ENCODE data around the gene HCRT.
"Not testable (repeated sequence)": the region's sequence is repeated elsewhere in the genome, so short reads cannot be mapped to it uniquely, and the experiment has no call there.

The HCRT gene

DNA sequence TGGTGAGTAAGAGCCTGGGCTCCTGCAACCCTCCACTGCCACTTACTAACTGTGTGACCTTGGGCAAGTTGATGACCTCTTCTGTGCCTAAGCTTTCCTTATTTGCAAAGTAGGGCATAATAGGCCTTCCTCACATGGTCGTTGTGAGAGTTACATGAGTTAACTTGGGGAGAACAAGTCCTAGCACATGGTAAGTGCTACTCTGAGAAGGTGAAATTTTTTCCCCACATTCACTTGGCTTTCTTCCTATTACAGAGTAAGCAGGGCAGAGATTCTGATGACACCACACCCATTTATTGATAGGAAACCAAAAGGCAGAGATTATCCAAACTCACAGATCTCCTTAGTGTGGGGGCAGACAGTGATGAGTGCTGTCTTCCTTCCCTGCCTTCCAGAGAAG, 5.9 kb downstream of the HCRT start:
- DNase-seq, result no peak

DNA sequence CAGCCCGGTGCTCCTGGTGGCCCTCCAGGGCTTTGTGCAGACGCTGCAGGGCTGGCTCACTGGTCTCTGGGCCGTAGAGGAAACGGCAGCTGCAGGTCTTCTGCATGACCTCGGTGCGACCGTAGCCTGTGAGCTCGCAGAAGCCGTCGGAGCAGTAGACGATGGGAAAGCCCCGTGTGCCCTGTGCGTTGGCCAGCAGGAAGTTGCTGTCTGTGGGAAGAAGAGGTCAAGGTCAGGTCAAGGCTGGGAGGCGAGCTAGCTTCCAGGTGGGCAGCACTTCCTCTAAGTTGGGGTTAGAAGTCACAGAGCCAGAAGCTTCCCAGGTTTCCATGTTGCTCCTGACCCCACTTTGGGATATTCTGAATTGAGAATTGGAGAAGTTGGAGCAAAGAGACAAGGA, 6.4 kb downstream of the HCRT start:
- DNase-seq, result peak; percentile 49

DNA sequence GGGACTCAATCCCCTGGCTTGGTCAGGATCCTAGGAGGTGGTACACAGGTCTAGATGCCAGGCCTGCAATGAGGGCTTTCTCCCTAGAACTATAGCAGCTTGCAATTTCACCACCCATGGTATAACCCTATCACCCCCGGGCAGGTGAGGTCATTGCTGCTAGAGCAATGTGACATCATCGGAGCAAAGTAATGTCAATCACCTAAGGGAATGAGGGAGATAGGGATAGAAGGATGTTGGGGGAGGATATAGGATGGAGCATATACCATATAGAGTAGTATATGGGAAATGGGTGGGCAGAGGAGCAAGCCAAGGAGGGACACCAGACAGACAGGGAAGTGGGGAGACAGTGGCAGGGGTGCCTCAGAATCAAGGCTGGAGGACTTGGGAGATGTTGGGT, 7.6 kb downstream of the HCRT start:
- no peak for DNase-seq

DNA sequence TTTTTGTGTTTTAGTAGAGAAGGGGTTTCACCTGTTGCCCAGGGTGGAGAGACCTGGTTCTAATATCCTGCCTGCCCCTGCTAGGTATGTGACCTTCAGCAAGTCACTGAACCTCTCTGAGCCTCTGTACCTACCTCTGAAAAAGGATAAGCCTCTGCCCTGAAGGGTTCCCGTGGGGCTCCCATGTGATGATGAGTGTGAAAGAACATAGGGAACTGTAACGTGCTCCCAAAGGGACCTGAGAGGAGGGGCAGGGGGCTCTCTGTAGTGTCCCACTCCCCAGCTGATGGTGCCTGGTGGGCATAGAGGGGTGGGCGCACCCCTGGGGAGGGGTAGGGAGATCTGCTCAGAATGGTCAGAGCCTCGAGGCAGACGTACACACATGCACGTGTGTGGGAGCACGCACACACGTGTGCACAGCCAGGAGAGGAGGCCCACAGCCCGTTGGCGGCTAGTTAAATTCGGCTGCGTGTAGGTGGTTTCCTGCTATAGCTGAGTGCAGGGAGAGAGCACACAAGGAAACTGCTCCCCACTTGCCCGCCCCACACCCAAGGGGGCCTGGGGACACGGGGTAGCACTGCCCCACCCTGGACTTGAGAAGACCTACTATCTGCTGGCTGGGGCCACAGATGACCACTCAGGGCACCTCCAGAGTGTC, 11.0 kb downstream of the HCRT start:
- no peak for DNase-seq

DNA sequence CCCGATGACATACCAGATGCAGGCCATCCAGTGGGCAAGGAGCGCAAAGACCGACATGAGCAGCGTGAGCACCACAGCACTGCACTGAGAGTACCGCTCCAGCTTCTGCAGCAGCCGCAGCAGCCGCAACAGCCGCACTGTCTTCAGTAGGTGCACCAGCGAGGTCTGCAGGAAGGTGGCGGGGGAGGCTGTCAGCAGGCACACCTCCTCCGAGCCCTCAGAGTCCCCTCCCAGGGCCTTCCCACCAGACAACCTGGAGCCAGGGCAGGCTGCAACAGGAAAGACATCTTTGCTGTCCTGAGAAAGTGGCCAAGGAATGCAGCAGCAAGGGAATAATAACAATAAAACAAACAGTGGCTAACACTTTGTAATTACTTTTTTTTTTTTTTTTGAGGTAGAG, 13.4 kb downstream of the HCRT start:
- no peak for DNase-seq

DNA sequence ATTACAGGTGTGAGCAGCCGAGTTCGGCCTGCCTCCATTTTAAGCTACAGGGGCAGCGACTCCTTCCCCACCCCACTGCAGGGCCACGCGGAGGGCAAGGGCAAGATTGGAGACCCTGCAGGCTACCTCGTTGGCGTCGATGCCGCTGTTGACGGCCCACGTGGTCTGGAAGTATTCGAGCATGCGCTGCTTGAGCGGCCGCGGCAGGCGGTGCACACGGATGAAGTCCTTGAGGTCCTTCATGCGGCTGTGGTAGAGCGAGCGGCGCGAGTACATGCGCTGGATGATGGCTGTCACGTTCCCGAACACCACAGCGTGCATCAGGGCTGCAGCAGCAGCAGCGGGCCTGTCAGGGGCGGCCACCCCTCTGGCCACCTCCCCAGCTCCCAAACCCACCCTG, 15.9 kb downstream of the HCRT start:
- no peak for DNase-seq

DNA sequence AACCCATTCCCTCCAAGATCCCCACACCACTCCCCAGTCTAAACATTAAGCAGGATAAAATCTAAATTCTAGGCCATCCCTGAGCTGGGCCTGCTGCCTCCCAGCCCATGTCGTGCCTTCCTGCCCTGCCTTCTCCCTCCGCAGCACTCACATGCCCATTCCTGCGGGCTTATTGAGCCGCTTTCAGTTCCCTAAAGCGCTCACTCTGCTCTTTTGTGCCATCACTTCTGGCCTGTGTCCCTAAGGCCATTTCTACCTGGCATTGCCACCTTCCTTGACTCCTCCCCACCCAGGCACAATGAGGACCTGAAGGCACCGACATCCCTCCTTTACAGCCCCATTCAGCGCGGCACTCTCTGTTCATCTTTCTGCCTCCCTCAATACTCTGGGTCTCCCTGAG, 17.4 kb downstream of the HCRT start:
- DNase-seq, result no peak

DNA sequence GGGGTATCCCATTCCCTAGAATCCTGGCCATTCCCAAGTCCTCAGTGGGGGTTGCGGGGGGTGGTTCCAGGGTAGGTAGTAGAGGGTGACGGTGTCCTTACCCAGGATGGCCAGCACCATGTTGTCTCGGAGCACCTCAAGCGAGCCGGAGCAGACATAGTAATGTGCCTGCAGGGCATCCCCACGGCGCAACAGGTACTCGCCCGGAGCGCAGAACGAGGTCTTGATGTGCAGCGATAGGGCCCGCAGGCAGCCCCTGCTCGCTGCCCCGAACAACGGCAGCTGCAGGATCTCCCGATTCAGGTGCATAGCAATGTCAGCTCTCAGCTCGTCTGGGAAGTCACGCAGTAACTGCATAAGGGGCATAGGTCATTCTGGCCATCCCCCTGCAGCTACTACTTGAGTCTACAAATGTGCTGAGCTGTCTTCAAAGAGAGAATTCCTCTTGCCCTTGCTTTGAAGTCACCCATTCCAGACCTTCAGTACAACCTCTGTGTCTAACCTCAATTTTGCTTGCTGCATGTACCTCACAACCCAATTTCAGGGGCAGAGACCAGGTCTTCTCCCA, 19.0 kb downstream of the HCRT start:
- DNase-seq, result no peak

DNA sequence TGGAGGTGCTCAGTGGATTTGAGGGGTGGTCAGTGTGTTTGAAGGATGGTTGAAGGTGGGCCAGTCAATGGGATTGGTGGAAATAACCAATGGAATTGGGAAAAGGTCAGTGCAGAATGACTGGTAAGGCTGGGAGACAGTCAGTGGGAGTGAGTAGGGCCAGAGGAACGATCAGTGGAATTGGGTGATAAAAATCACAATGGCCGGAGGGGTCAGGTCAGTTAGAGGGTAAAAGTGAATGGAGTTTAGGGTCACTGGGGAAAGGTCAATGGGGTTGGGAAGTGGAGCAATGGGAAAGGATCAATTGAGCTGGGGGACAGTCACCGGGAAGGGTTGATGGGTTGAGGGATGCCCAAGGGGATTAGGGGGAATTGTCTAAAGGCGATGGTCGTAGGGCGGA, 19.5 kb downstream of the HCRT start:
- no peak for DNase-seq

DNA sequence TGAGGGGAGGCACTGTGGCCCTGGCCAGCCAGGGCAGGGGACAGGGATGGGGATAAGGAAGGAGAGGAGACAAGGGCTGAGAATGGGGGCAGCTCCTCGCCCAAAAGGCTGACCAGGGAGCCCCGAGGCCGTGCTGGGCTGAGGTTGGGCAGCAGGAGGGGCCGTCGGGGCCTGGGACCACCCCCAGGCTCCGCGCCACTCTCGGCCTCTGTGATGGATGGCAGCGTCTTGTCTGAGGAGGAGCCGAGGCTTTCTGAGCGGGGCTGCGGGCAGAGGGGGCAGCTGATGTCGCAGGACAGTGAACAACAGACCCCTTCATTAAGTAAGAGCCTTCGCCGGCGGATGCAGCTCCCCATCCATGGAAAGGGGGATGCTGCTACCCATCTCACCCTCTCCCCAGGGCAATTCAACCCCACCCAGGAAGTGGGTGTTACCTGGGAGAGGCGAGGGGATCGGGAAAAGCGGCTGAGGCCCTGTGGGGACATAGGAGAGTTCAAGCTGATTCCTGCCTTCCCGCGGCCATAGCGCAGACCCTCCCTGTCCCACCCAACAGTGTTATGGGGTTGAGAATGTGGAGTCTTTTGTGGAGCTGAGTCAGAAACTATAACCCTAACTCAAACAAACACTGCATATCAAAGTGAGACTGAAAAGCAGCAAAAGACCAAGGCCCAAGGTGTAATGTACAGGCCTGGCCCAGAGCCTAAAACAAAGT, 21.4 kb downstream of the HCRT start:
- no peak for DNase-seq

DNA sequence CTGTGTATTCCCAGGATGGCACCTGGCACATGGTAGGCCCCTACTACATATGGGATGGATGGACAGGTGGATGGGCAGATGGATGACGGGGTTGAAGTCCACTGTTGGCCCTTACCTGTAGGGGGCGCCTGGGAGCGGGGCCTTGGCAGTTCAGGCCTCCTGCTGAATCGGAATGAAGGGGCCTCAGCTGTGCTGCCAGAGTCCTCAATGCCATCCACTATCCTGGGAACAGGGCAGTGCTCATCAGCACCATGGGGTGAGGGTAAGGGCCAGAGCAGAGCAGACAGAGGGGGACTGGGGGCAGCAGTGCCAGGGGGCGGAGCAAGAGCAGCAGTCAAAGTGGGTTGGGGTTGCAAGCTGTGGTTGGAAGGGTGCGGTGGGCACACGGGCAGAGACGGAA, 22.1 kb downstream of the HCRT start:
- DNase-seq, result peak; percentile 67

DNA sequence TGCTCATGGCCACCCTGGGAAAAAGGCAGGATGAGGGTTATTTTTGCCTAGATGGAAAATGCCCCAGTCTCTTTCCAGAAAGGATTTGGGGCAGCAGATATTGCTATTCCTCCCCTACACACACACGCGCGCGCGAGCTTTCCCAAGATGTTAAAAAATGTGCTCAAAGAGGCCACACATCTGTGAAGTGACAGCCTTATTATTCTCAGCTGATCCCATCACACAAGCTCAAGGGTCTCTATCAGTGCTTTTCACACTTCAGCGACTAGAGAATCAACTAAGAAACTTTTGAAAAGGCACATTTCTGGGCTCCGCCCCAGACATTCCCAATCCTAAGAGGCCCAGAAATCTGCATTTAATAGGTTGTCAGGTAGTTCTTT, 24.7 kb downstream of the HCRT start:
- DNase-seq, result no peak

DNA sequence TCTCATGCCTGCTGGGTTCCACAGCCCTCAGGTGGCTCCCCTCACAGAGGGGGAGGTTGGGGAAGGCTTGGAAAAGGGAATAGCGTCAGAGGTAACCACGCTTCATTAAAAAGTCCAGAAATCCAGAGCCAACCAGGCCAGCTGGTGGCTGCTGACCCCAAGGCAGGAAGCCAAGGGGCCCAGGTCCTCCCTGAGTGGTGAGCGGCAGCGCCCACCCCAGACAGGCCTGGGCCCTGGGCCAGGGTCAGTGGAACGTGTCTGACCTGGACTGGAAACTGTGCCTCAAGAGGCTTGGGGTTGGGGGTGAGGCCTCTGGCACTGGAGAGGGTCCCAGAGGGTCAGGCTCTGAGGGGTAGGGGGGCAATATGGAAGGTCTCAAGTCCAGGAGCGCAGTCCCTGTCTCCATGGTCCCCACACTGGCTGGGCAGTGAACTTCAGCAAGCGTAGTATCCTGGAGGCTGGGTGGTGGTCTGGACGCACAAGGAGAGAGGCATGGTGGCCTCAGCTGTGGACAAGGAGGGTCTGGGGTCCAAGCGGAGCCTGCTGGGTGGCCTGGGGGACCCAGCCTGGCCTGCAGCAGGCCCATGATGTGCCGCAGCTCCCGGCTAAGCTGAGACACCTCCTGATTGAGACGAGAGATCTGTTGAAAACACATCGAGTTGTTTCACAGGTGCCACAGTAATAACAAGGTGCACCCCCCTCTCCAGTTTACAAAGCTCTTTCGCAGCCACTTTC, 25.3 kb downstream of the HCRT start:
- DNase-seq, result no peak

DNA sequence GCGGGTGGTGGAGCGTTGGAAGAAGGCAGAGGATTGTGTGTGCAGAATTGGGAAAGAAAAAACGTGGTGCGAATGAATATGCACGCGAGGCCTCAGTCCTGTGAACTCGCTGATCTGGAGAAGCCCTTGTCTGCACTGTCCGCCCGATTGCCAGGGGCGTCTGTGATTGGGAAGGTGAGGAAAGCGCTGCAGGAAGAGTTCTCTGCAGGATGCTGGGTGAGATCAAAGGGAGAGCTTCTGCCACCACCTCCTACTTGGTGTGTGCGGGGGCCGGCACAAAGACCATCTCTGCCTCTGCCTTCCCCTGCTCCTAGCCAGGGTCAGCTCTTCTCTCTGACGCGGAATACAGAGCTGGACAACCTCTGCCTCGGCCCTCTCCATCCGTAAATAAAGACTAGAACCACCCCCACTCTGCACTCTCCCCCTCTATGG, 29.6 kb downstream of the HCRT start:
- no peak for DNase-seq

DNA sequence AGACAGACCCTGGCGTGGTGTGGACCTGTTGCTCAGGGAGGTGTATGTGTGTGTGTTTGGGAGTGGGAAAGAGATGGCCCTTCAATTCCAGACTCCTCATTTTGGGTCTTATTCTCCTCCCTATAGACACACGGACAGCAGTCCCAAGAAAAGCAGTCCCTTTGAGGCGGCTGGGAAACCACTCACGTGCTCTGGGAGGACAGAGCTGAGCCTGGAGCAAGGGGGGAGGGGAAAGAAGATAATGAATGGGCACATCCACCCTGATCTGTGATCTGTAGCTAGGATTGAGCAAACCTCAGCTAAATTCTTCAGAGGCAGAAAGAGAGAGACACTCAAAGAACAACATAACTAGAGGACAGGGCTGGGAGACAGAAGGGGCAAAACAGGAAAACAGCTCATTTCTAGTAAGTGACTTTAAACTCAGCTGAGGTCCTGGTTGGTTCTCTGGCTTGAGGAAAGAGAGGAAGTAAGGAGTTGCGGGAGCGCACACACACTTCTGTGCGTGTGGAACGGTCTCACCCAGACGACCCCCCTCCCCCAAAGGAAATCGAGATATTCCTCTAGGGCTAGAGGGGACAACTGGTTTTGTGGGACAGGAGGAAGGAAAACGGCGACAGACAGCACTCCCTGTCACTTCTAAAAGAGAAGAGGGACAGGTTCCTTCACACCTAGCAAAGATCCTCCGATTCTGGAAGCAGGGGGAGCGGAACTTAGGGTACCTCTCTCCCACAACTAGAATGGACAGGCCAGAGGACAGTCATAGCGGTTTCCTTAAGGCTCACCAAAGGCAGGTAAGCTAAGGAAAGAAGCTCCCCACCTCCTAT, 31.1 kb downstream of the HCRT start:
- DNase-seq, result no peak

DNA sequence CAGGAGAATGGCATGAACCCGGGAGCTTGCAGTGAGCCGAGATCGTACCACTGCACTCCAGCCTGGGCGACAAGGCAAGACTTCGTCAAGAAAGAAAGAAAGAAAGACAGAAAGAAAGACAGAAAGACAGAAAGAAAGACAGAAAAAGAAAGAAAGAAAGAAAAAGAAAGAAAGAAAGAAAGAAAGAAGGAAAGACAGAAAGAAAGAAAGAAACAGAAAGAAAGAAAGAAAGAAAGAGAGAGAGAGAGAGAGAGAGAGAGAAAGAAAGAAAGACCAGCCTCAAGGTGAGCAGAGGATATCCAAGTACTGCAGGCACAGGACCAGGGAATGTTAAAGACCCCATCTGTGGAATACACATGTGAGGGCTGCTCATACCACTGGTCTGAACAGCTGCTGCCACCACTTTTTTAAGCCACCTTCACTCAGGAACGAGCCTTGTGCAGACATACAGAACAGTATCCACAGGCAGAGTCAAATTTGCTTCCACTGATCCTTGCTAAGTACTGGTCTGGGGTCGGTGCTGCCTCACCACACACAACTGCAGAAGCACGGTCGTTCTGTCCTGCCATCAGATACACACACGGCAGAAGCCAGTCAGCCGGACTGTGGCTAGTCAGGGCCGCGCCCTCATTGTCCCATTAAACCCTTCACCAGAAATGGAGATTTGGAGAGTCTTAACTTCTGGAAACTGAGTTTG, 38.2 kb downstream of the HCRT start:
- DNase-seq, result no peak

DNA sequence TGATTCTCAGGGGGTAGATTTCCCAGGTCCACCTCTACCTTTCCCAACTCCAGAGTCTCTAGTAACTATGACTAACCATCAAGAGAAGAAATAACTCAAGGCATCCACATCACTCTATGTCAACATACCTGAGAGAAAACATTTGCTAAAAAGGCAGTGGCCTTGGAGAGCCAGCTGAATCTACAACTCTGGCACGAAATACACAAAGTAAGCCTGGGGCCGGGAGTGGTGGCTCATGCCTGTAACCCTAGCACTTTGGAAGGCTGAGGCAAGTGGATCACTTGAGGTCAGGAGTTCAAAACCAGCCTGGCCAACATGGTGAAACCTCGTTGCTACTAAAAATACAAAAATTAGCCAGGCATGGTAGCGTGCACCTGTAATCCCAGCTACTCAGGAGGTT, 42.1 kb downstream of the HCRT start:
- DNase-seq, result not testable (repeated sequence)

DNA sequence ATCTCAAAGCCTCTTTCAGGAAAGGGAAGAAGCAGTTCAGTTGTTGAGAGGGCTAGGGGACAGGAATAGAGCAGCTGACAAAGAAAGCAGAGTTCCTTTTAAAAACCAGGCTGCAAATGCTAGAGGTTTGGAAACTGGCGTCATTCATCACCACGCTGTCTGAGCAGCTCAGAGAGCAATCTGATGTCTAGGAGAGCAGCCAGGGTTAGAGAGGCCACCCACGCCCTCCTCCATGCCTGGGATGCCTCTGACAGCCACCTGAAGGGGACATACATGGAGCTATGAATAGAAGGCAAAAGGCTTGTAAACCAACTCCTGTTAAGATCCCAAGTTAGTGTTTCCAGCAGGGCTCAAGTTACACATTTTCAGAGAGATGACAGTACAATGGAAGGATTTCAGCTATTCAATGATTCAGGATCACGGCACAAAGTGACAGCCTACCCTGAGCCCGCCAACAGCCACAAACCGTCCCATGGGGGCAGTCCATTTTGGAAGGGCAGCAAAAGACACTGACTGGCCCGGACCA, 42.8 kb downstream of the HCRT start:
- no peak for DNase-seq

DNA sequence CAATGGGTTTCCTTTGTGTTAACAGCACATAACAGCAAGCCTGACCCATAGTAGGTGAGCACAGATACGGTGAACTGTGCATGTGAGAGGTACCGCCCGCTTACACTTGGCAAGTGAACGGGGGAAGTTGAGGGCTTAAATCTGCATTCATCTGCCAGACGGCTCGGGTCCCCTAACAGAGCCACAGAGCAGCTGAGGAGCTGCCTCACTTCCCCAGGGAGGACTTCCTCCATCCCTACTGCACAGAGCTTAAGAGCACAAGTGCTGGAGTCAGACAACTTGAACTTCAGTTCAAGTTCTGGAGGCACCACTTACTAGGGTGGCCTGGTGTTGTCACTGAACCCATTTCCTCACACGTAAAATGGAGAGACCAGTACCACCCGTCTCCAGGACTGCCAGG, 43.9 kb downstream of the HCRT start:
- no peak for DNase-seq

DNA sequence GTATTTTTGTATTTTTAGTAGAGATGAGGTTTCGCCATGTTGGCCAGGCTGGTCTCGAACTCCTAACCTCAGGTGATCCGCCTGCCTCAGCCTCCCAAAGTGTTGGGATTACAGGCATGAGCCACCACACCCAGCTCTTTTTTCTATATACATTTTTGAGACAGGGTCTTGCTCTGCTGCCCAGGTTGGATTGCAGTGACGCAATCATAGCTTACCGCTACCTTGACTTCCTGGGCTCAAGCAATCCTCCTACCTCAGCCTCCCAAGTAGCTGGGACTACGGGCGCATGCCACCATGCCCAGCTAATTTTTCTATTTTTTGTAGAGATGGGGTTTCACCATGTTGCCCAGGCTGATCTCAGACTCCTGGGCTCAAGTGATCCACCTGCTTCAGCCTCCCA, 44.6 kb downstream of the HCRT start:
- DNase-seq, result not testable (repeated sequence)

DNA sequence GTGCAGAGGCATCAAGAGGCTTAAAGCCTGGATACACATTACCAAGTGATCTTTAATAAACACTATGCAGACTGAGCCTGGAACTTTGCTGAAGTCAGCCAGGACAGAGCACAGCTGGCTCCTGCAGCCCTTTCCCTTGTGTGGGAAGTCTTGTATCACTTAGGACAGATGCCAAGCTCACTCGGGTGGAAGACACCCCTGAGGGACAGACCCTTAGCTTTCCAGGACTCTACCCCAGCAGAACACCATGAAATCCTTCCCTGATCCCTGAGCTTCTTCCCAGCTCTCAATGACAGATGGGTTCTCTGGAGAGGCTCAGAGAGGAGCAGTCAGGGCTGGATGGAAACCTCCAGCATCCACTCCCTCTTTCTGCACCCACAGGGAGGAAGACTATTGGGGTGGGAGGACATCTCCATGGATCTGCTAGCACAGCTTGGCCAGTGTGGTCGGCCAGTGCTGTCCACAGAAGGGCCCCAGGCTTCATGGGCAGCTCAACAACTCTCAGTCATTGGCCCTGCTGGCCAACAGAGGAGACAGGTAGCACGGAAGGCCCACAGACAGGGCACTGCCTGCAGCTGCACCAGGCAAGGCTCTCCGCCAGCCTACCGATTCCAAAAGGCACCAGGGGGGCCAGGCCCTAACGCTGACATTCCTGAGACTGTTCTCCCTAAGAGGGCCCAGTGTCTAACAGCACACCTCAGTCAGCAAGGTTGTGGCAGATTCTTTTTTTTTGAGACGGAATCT, 46.3 kb downstream of the HCRT start:
- no peak for DNase-seq

Data from activated CD4-positive, CD25-positive, alpha-beta regulatory T cell treated with anti-CD3 and anti-CD28 coated beads, Interleukin-2, amount 50 U/mL, for 72 hours (primary cell).